OCI-LY1 (cell line): Measurements from ENCODE around the gene TNFRSF14.

Experiments used
- H2AFZ ChIP-seq: fragments of 200-600 bp; sonication (generic), shearing (Covaris generic); 2 replicates; pipeline ENCODE4 v1.6.0; 2014; ENCODE audit warnings: antibody characterized with exemption, mild to moderate bottlenecking, low read length
- H3F3A ChIP-seq: fragments of 200-600 bp; sonication (generic), shearing (Covaris generic); 2 replicates; pipeline ENCODE4 v1.6.0; 2014; ENCODE audit warnings: mild to moderate bottlenecking, antibody characterized with exemption, low read length, moderate library complexity; ENCODE audit not compliant: insufficient read depth
- H3K27ac ChIP-seq: fragments of 200-600 bp; sonication (generic); 2 replicates; pipeline ENCODE4 v1.5.1; 2014; ENCODE audit warnings: low read length, mixed run types, mild to moderate bottlenecking, low read depth; ENCODE audit not compliant: poor library complexity, severe bottlenecking
- H3K27me3 ChIP-seq: fragments of 200-600 bp; sonication (generic); 2 replicates; pipeline ENCODE4 v1.6.0; 2014; ENCODE audit warnings: antibody characterized with exemption, mild to moderate bottlenecking, low read length, moderate library complexity; ENCODE audit not compliant: insufficient read depth
- H3K36me3 ChIP-seq: fragments of 200-600 bp; sonication (generic); 2 replicates; pipeline ENCODE4 v1.6.1; 2014; ENCODE audit warnings: mild to moderate bottlenecking, antibody characterized with exemption, low read length, moderate library complexity, mixed read lengths; ENCODE audit not compliant: insufficient read depth
- H3K4me1 ChIP-seq: fragments of 200-600 bp; sonication (generic); 2 replicates; pipeline ENCODE4 v1.5.1; 2014; ENCODE audit warnings: mild to moderate bottlenecking, low read length, moderate library complexity; ENCODE audit not compliant: insufficient read depth, severe bottlenecking
- H3K4me2 ChIP-seq: fragments of 200-600 bp; sonication (generic), shearing (Covaris generic); 2 replicates; pipeline ENCODE4 v1.6.1; 2014; ENCODE audit warnings: low read length
- H3K4me3 ChIP-seq: fragments of 200-600 bp; sonication (generic); 2 replicates; pipeline ENCODE4 v1.5.1; 2014; ENCODE audit warnings: low read length, low read depth, mild to moderate bottlenecking, mixed read lengths; ENCODE audit not compliant: poor library complexity, severe bottlenecking
- H3K79me2 ChIP-seq: fragments of 200-600 bp; shearing (Covaris generic); 2 replicates; pipeline ENCODE4 v1.6.1; 2016; ENCODE audit warnings: mixed run types, low read length, mixed read lengths; ENCODE audit not compliant: insufficient read depth
- H3K9ac ChIP-seq: fragments of 200-600 bp; sonication (generic), shearing (Covaris generic); 2 replicates; pipeline ENCODE4 v1.6.1; 2014; ENCODE audit warnings: mild to moderate bottlenecking, low read length, mixed read lengths
- H3K9me2 ChIP-seq: fragments of 200-600 bp; sonication (generic), shearing (Covaris generic); 2 replicates; pipeline ENCODE4 v1.6.1; 2014; ENCODE audit warnings: low read depth, mild to moderate bottlenecking, low read length, mixed read lengths
- H3K9me3 ChIP-seq: fragments of 200-600 bp; shearing (Covaris generic); 2 replicates; pipeline ENCODE4 v1.6.1; 2014; ENCODE audit warnings: low read length, mixed read lengths
- H4K20me1 ChIP-seq: fragments of 200-600 bp; sonication (generic), shearing (Covaris generic); 2 replicates; pipeline ENCODE4 v1.6.0; 2016; ENCODE audit warnings: mild to moderate bottlenecking, low read length; ENCODE audit not compliant: insufficient read depth
- EZH2 ChIP-seq: fragments of 200-600 bp; sonication (generic), shearing (Covaris generic); IDR thresholded peaks from 2 replicates; pipeline ENCODE4 v1.8.0; 2017; ENCODE audit warnings: borderline replicate concordance, mixed run types, mild to moderate bottlenecking, antibody characterized with exemption, low read length, moderate library complexity, mixed read lengths
- TF ChIP-seq, protein P1 (sequence below): fragments of 200-600 bp; sonication (generic), shearing (Covaris generic); IDR thresholded peaks from 2 replicates; pipeline ENCODE4 v1.5.1; 2017; ENCODE audit warnings: mild to moderate bottlenecking, antibody characterized with exemption, low read length, moderate library complexity, mixed read lengths

TNFRSF14 gene

DNA sequence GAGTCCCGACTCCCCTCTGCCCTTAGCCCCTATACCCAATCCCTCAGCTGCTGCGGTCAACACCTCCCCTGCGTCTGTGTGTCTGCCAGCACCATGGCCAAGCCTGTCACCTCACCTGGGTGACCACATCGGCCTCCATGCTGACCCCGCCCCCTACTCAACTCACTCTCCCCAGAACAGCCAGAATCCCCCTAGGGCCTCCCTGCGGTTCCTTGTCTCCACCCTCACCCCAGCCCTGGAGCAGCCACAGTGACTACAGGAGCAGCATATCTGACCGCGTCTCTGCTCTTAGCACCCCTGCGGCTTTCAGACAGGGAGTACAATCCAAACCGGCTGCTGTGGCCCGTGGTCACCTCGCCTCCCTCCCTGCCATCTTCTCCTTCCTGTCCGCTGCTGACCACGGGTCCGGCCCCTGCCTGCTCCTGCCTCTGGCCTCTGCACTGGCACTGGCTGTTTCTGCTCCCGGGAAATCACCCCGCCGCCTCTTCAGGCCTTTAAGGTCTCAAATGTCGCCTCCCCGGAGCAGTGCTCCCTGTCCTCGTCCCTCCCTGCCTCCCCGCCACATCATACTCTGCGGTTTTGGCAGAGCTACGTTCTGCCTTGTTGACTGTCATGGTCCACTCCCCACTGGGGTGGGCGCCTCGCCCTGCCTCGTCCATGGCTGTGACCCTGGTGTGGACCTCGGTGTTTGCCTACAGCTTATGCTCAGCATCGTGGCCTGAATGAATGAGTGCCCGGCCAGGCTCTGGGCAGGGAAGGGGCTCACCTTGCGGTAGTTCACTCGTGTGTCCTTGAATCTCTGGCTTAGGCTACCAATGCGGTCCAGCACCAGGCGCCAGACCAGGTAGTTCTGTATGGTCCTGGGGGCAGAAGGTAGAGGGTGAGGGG, 41.5 kb downstream of the TNFRSF14 start:
- Histone ChIP-seq H3K9me2 (no peaks in the 10 kb centered on the region), H3K27me3 (no peaks in the 10 kb centered on the region; the same call in 1 of the 2 replicates), H3K79me2 (no peaks in the 10 kb centered on the region), H3K9ac (no peak overlapping the region), H3F3A (no peaks in the 10 kb centered on the region), H2AFZ (no peak overlapping the region), H3K4me2 (no peak overlapping the region), H3K27ac (no peak overlapping the region), H3K36me3 (no peaks in the 10 kb centered on the region), H3K9me3 (no peaks in the 10 kb centered on the region), H4K20me1 (no peaks in the 10 kb centered on the region), H3K4me3 (no peak overlapping the region), H3K4me1 (no peaks in the 10 kb centered on the region)
- TF ChIP-seq, protein P1, sequence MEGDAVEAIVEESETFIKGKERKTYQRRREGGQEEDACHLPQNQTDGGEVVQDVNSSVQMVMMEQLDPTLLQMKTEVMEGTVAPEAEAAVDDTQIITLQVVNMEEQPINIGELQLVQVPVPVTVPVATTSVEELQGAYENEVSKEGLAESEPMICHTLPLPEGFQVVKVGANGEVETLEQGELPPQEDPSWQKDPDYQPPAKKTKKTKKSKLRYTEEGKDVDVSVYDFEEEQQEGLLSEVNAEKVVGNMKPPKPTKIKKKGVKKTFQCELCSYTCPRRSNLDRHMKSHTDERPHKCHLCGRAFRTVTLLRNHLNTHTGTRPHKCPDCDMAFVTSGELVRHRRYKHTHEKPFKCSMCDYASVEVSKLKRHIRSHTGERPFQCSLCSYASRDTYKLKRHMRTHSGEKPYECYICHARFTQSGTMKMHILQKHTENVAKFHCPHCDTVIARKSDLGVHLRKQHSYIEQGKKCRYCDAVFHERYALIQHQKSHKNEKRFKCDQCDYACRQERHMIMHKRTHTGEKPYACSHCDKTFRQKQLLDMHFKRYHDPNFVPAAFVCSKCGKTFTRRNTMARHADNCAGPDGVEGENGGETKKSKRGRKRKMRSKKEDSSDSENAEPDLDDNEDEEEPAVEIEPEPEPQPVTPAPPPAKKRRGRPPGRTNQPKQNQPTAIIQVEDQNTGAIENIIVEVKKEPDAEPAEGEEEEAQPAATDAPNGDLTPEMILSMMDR, result no peak
- TF ChIP-seq EZH2, result no peak

DNA sequence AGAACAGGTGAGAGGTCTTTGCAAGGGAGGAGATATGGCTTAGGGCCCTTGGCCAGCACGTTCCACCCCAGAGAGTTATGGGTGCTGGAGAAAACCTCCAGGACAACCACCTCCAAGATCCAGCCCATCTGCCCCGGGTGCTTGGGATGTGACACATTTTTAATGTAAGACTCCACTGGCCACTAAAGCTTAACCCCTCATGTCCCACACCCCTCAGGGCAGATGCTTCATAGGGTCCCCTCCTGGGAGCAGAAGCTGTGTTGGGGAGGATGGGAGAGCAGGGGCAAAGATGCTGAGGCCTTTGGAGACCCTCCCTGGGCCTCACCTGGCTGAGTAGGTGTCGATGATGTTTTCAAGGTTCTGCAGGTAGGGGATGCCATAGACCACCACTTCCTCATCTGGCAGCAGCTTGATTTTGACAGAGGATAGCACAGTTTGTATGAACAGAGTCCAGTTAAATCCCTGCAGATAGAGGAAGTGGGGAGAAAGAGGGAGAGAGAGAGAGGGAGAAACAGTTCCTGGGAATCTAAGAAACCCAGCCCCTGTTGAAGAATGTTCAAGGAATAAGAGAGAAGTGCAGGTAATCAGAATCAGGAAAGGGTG, 42.3 kb downstream of the TNFRSF14 start:
- Histone ChIP-seq H3K9me3 (no peaks in the 10 kb centered on the region), H3K36me3 (no peaks in the 10 kb centered on the region), H3K4me3 (no peak overlapping the region), H2AFZ (no peak overlapping the region), H3F3A (no peaks in the 10 kb centered on the region), H3K27me3 (no peaks in the 10 kb centered on the region; the same call in 1 of the 2 replicates), H4K20me1 (no peaks in the 10 kb centered on the region), H3K9me2 (no peaks in the 10 kb centered on the region), H3K79me2 (no peaks in the 10 kb centered on the region), H3K4me2 (no peak overlapping the region), H3K4me1 (no peaks in the 10 kb centered on the region), H3K9ac (no peak overlapping the region), H3K27ac (no peak overlapping the region)
- TF ChIP-seq EZH2, result no peak
- TF ChIP-seq, protein P1, result no peak

DNA sequence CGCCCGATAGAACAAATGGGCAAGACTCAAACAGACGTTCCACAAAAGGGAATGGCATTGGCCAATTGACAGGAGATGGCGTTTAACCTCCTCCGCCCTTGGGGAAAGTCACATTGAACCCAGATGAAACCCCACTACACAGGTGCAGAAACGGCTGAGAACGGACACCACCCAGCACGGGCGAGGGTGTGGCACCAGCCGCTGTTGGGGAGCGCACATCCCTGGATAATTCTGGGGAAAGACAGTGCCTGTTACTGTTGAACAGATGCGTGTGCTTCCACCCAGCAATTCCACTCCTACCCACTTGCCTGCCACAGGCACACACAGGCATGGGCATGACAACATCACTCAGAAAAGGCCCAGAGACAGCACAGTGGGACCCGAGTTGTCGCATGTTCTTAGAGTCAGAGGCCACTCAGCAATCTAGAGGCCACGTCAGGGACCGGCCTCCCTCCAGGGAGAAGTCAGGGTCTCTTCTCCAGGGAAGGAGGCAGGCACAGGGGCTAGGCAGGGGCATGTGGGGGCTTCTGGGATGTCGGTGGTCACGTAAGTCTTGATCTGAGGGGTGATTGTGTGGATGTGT, 45.6 kb downstream of the TNFRSF14 start:
- Histone ChIP-seq H3K4me1 (no peaks in the 10 kb centered on the region), H3K27ac (no peak overlapping the region), H2AFZ (no peak overlapping the region), H3K4me2 (no peak overlapping the region), H3K79me2 (no peaks in the 10 kb centered on the region), H3K9me3 (no peaks in the 10 kb centered on the region), H3F3A (no peaks in the 10 kb centered on the region), H3K36me3 (no peaks in the 10 kb centered on the region), H4K20me1 (no peaks in the 10 kb centered on the region), H3K9ac (no peak overlapping the region), H3K9me2 (no peaks in the 10 kb centered on the region), H3K27me3 (no peaks in the 10 kb centered on the region), H3K4me3 (no peak overlapping the region)
- TF ChIP-seq EZH2, result no peak
- TF ChIP-seq, protein P1, result no peak
